LNCAP (cell line): Measurements from ENCODE around the gene PRSS50.

Experiments used
- CTCF ChIP-seq: fragments of 450-650 bp; IDR thresholded peaks from 2 replicates; pipeline ENCODE4 v1.5.1; 2017; ENCODE audit warnings: mild to moderate bottlenecking

The PRSS50 gene

GRCh38 chr3:46713898-46714552 lies 3.6 kb downstream of the PRSS50 start:
- TF ChIP-seq CTCF = no peak

GRCh38 chr3:46713050-46713897 lies 4.4 kb downstream of the PRSS50 start:
- no peak for TF ChIP-seq CTCF

GRCh38 chr3:46712191-46713049 lies 5.2 kb downstream of the PRSS50 start:
- TF ChIP-seq CTCF = no peak

- TF ChIP-seq CTCF = no peak
These were observed 5.9 kb downstream of the PRSS50 start for GRCh38 chr3:46711760-46712159.

- no peak for TF ChIP-seq CTCF
These were observed 6.4 kb downstream of the PRSS50 start for GRCh38 chr3:46711305-46711704.

GRCh38 chr3:46710671-46711295 lies 6.9 kb downstream of the PRSS50 start:
- no peak for TF ChIP-seq CTCF

GRCh38 chr3:46710229-46710628 lies 7.4 kb downstream of the PRSS50 start:
- TF ChIP-seq CTCF = no peak
